ENCODE measurements around the gene P2RY1. TPM values are rescaled to one million over a fixed set of nuclear protein-coding genes. Genes with fewer than 3 reads are reported as not detected.

P2RY1 gene
- total and polyA plus RNA-seq, 9 of the 15 experiments (the other 6 are each of a cell fraction or from before 2014, with no cell fraction given) = 6.0 to 27.9 (median 18.4) TPM

GRCh38 chr3:152834191-152834775, 648 bp upstream of the P2RY1 start (continued):
- peak; percentile 61; the same call in 1 of the 2 replicates for TF ChIP-seq ETV1 (tag; conservative IDR thresholded peaks at IDR 0.05; ENCODE audit: low read depth)

- in situ Hi-C loops (cut with MboI) (no loop called here), intact Hi-C loops (cut with micrococcal nuclease) (loop anchor here (5.0 kb wide), 3 partner anchors 77 to 132 kb away; no protein-coding TSS in a partner anchor)
- H3K4me1 ChIP-seq (replicated peaks in 1 of 2; ENCODE audit: control insufficient read depth in 2 of 2, insufficient read depth in 2 of 2, low read length in 2 of 2) = peaks cover 13 to 15% of the 10 kb centered on the region in 2 experiments; a peak in 4 of 5 replicates
- peak overlapping the region; percentile 89 for H3K27ac ChIP-seq (ENCODE audit: extremely low read depth, low read depth, low read length)
- CTCF ChIA-PET (ENCODE audit: low intra/inter-chr PET ratio) = no interaction called here
- H3K4me3 ChIP-seq = peak overlapping the region; percentile 68
- peaks cover 7% of the 10 kb centered on the region; the same call in 1 of the 2 replicates for H4K20me1 ChIP-seq (replicated peaks; ENCODE audit: control insufficient read depth, insufficient read depth, low read length)
- peak overlapping the region; percentile 89 for H3K4me2 ChIP-seq (ENCODE audit: insufficient read depth, low read length)
- H3K9me3 ChIP-seq (replicated peaks; ENCODE audit: control insufficient read depth, insufficient read depth, low read depth, low read length) = no peaks in the 10 kb centered on the region
- H3K36me3 ChIP-seq (ENCODE audit: control insufficient read depth, insufficient read depth, low read length) = peaks cover 30% of the 10 kb centered on the region
- no peaks in the 10 kb centered on the region for H3K27me3 ChIP-seq (ENCODE audit: control insufficient read depth in 2 of 2, insufficient read depth in 2 of 2, low read length in 2 of 2)
- peak; percentile 29 for ATAC-seq
- H3K9ac ChIP-seq (ENCODE audit: insufficient read depth in 1 of 2, low read depth in 2 of 2, low read length in 2 of 2) = peak overlapping the region; percentile 77 to 99
- POLR2A ChIA-PET = interaction anchor here (0.6 to 1.7 kb wide), 9 partner anchors 22 to 916 kb away, joined by 3 to 8 read pairs (median 3); no protein-coding TSS in a partner anchor
- BruUV-seq (replicated peaks) = no TSS peak
- 2% methylated on average over 30 of the region's 47 CpGs for WGBS (ENCODE audit: insufficient coverage, low coverage, missing lambda C conversion rate)
- H3K9me1 ChIP-seq (ENCODE audit: control insufficient read depth, insufficient read depth, low read length) = no peaks in the 10 kb centered on the region
- peak overlapping the region; percentile 91 for H2AFZ ChIP-seq (ENCODE audit: low read depth, low read length)
- FAIRE-seq = no peak
- H3K79me2 ChIP-seq (ENCODE audit: control insufficient read depth, insufficient read depth, low read length) = peaks cover 64% of the 10 kb centered on the region
- peak in 1 of 4 experiments; percentile 44 for DNase-seq (ENCODE audit: extremely low read depth in 1 of 4, low spot score in 3 of 4)
- 0 out of 2 replicates have a peak, but pooled peaks have one; percentile 88 for TF ChIP-seq KDM2B (CRISPR knock-in tag; IDR thresholded peaks at IDR 0.05)
- TF ChIP-seq NCOA2 (IDR thresholded peaks at IDR 0.05; ENCODE audit: partially characterized antibody in 2 of 2) = no peak
- no peak for TF ChIP-seq ZNF639 (CRISPR knock-in tag; conservative IDR thresholded peaks at IDR 0.05 in 1 of 2, IDR thresholded peaks at IDR 0.05 in 1 of 2)
- TF ChIP-seq PURB (CRISPR knock-in tag; IDR thresholded peaks at IDR 0.05; ENCODE audit: low read depth) = no peak
- TF ChIP-seq ZBTB7A (IDR thresholded peaks at IDR 0.05; ENCODE audit: borderline replicate concordance, control insufficient read depth, low read depth, low read length) = peak; percentile 73; the same call in 1 of the 2 replicates
- TF ChIP-seq SMAD3 (CRISPR knock-in tag; conservative IDR thresholded peaks at IDR 0.05) = no peak
- TF ChIP-seq E2F4 (CRISPR knock-in tag; IDR thresholded peaks at IDR 0.05; ENCODE audit: low read depth) = no peak
- peak; percentile 7 for TF ChIP-seq U2AF1 (optimal IDR thresholded peaks at IDR 0.05; ENCODE audit: low read depth, low read length)
- no peak for TF ChIP-seq STAT5A (IDR thresholded peaks at IDR 0.05; ENCODE audit: borderline replicate concordance, low read length)
- TF ChIP-seq CBFB (CRISPR knock-in tag; IDR thresholded peaks at IDR 0.05) = 0 out of 2 replicates have a peak, but pooled peaks have one; percentile 19
- TF ChIP-seq ZEB2 (IDR thresholded peaks at IDR 0.05) = no peak
- no peak for TF ChIP-seq MXI1 (IDR thresholded peaks at IDR 0.05; ENCODE audit: low read depth, low read length)
- no peak for TF ChIP-seq HNRNPLL (IDR thresholded peaks at IDR 0.05; ENCODE audit: low read depth, low read length, poor library complexity, severe bottlenecking)
- no peak for TF ChIP-seq GTF2E2 (tag; IDR thresholded peaks at IDR 0.05)
- TF ChIP-seq POLR3G (IDR thresholded peaks at IDR 0.05; ENCODE audit: extremely low read depth, insufficient read length, insufficient replicate concordance) = no peak
- TF ChIP-seq ELF1 (tag; IDR thresholded peaks at IDR 0.05) = 0 out of 2 replicates have a peak, but pooled peaks have one; percentile 19
Measured at GRCh38 chr3:152835601-152836102, 721 bp downstream of the P2RY1 start.
